ENCODE results near the gene IMP4. TPM values are rescaled to one million over a fixed set of nuclear protein-coding genes. Genes with fewer than 3 reads are reported as not detected.

Gene IMP4
- total and polyA plus RNA-seq, 2 donors (not counting 1 experiment from before 2014, with no cell fraction given), result 102 to 164 TPM

- Mint-ChIP-seq H3K4me3 (peak overlapping the region; percentile 81), H3K27ac (peak overlapping the region; percentile 91), H3K9me3 (ENCODE audit: insufficient read depth) (no peaks in the 10 kb centered on the region), H3K27me3 (no peaks in the 10 kb centered on the region), H3K4me1 (peaks cover 84% of the 10 kb centered on the region)
- Histone ChIP-seq H3K27me3 (replicated peaks in 1 of 4; ENCODE audit: control extremely low read depth in 1 of 4, control insufficient read depth in 3 of 4, insufficient read depth in 4 of 4, low read length in 3 of 4) (no peaks in the 10 kb centered on the region), H4K20me1 (ENCODE audit: control insufficient read depth, insufficient read depth, low read length, poor library complexity, severe bottlenecking) (peaks cover 48% of the 10 kb centered on the region), H3K4me1 (ENCODE audit: control insufficient read depth in 2 of 2, insufficient read depth in 2 of 2, low read length in 2 of 2) (peaks cover 48 to 80% of the 10 kb centered on the region in 2 donors), H2AFZ (ENCODE audit: insufficient read depth, low read depth, low read length, poor library complexity, severe bottlenecking) (no peak overlapping the region), H3K27ac (ENCODE audit: low read length in 2 of 2) (peak overlapping the region in 1 of 2 donors; percentile 67), H3K4me3 (ENCODE audit: control extremely low read depth in 1 of 5, extremely low read depth in 1 of 5, insufficient read depth in 1 of 5, low read depth in 2 of 5, low read length in 4 of 5) (no peak overlapping the region), H3K36me3 (replicated peaks in 1 of 2; ENCODE audit: control extremely low read depth in 1 of 2, control insufficient read depth in 1 of 2, extremely low read depth in 1 of 2, insufficient read depth in 2 of 2, low read length in 1 of 2) (peaks cover 0 to 12% of the 10 kb centered on the region in 2 experiments), H3K4me2 (replicated peaks; ENCODE audit: low read depth, low read length, poor library complexity, severe bottlenecking) (no peak overlapping the region), H3K9me3 (ENCODE audit: control extremely low read depth in 1 of 3, control insufficient read depth in 2 of 3, insufficient read depth in 1 of 3, low read length in 2 of 3) (peaks cover 0 to 3% (median 0%) of the 10 kb centered on the region in 3 donors), H3K79me2 (ENCODE audit: control insufficient read depth, insufficient read depth, low read length) (peaks cover 61% of the 10 kb centered on the region), H3K9ac (ENCODE audit: low read length) (no peak overlapping the region)
- DNase-seq (no peak), ATAC-seq (ENCODE audit: low read depth) (no peak)
- TF ChIP-seq, protein P1, sequence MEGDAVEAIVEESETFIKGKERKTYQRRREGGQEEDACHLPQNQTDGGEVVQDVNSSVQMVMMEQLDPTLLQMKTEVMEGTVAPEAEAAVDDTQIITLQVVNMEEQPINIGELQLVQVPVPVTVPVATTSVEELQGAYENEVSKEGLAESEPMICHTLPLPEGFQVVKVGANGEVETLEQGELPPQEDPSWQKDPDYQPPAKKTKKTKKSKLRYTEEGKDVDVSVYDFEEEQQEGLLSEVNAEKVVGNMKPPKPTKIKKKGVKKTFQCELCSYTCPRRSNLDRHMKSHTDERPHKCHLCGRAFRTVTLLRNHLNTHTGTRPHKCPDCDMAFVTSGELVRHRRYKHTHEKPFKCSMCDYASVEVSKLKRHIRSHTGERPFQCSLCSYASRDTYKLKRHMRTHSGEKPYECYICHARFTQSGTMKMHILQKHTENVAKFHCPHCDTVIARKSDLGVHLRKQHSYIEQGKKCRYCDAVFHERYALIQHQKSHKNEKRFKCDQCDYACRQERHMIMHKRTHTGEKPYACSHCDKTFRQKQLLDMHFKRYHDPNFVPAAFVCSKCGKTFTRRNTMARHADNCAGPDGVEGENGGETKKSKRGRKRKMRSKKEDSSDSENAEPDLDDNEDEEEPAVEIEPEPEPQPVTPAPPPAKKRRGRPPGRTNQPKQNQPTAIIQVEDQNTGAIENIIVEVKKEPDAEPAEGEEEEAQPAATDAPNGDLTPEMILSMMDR (IDR thresholded peaks at IDR 0.05), result no peak
- TF ChIP-seq EZH2 (IDR thresholded peaks at IDR 0.05; ENCODE audit: borderline replicate concordance, insufficient read depth, low read depth, low read length, poor library complexity, severe bottlenecking), result no peak
- WGBS (ENCODE audit: insufficient coverage), result 96% methylated on average over 15 of the region's 19 CpGs
- CTCF ChIA-PET, result interaction anchor here (3.5 to 6.7 kb wide), 2 partner anchors 9 to 33 kb away, joined by 25 to 61 read pairs; partner anchors contain the start of gene IMP4
- POLR2A ChIA-PET, result interaction anchor here (0.7 to 3.0 kb wide), 2 partner anchors 33 kb away, joined by 3 to 12 read pairs; partner anchors contain the start of gene IMP4
- intact Hi-C loops (cut with micrococcal nuclease), result no loop called here
Observed at GRCh38 chr2:130375291-130376266, 32.9 kb downstream of the IMP4 start.

All from B cell (primary cell).